Esophagus muscularis mucosa (tissue), 4 donors: ENCODE measurements around the gene ATP1B1. TPM values are rescaled to one million over a fixed set of nuclear protein-coding genes. Genes with fewer than 3 reads are reported as not detected.

Source experiments
- DNase-seq: peaks from one replicate; pipeline ENCODE4 v3.0.0-alpha.2; 2017; ENCODE audit errors: extremely low spot score
- H3K27ac ChIP-seq, 4 donors: fragments of 200-600 bp; sonication (generic); replicated peaks in 1 of 4; 1 replicate in 3 of 4; 2 replicates in 1 of 4; pipeline ENCODE4 v1.5.1; 2016 to 2019; ENCODE audit warnings: mild to moderate bottlenecking in 1 of 4
- H3K27me3 ChIP-seq, 4 donors: fragments of 200-600 bp; sonication (generic); one replicate each; pipeline versions ENCODE4 v1.5.1 to v1.6.0; 2016 to 2019
- H3K36me3 ChIP-seq, 4 donors: fragments of 200-600 bp; sonication (generic); one replicate each; pipeline ENCODE4 v1.5.1; 2016 to 2019
- H3K4me1 ChIP-seq, 4 donors: fragments of 200-600 bp; sonication (generic); one replicate each; pipeline ENCODE4 v1.5.1; 2016 to 2019
- H3K4me3 ChIP-seq, 4 donors: fragments of 200-600 bp; sonication (generic); 1 replicate in 2 of 4; 2 replicates in 2 of 4; pipeline ENCODE4 v1.5.1; 2016 to 2019; ENCODE audit warnings: mild to moderate bottlenecking in 4 of 4, moderate library complexity in 1 of 4
- H3K9me3 ChIP-seq, 4 donors: fragments of 200-600 bp; sonication (generic); 1 replicate in 3 of 4; 2 replicates in 1 of 4; pipeline ENCODE4 v1.5.1; 2016 to 2019
- EP300 ChIP-seq: sonication (generic); formaldehyde crosslinking; IDR thresholded peaks from one replicate; pipeline ENCODE4 v1.6.1; 2017; ENCODE audit warnings: antibody characterized with exemption
- POLR2A ChIP-seq: fragments of 450-650 bp; IDR thresholded peaks from one replicate; pipeline ENCODE4 v1.6.1; 2017; ENCODE audit warnings: antibody characterized with exemption, moderate library complexity, mild to moderate bottlenecking, low read depth
- POLR2AphosphoS5 ChIP-seq, 2 donors: sonication (generic); formaldehyde crosslinking; IDR thresholded peaks; one replicate each; pipeline ENCODE4 v1.6.1; 2017; ENCODE audit warnings: antibody characterized with exemption in 2 of 2
- WGBS: methylation state at CpG from one replicate; pipeline ENCODE4 v1.1.5; 2018; 5-methylcytosine and 5-hydroxymethylcytosine counted together
- intact Hi-C: fragments of 100-400 bp; cut with DNase I; formaldehyde crosslinking; loops from one replicate; pipeline ENCODE4 v1.15.1; 2023
- total RNA-seq, 4 donors: library from RNA; depleted of rRNA; stranded (reverse); fragments of >200 nt; gene quantifications; one replicate each; pipeline versions ENCODE4 v1.1.0 to v1.2.1, GENCODE V29; 2016
- TF ChIP-seq, protein P1 (sequence below), 3 experiments: fragments of 200-600 bp in 2 of 3; fragments of 450-650 bp in 1 of 3; sonication (generic) in 2 of 3; IDR thresholded peaks; one replicate each; pipeline ENCODE4 v1.5.1; 2017 to 2019; ENCODE audit warnings: antibody characterized with exemption in 3 of 3, mild to moderate bottlenecking in 2 of 3, moderate library complexity in 1 of 3

The ATP1B1 gene
- total RNA-seq, 4 donors from 2014 or later: 69.4 to 88.6 (median 78.3) TPM

DNA sequence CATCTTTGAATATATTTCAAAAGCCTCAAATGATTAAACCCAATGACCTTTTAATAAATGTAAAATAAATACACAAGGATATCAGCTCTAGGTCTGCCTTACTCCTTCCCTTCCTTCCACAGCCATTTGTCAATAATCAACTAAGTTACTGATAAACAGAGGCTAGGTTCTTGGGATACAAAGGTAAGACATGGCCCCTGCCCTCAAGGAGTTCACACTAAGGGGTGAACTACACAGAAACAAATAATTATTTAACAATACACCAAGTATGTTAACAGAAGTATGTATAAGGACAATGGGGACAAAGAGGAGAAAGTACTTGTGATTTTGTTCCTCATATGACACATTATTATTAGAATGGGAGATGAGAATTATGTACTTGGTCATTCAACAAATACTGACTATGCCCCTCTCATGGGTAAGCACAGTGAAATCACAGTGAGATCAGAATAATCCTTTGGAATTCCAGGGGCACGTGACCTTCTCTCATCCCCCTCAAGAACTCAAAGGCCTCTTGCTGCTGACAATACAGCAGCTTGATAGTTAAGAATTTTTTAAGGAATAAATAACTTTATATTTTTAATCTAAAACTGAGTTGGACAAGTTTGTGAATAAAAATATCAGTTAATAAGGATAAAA, 40.2 kb downstream of the ATP1B1 start:
- no peak for TF ChIP-seq POLR2A
- TF ChIP-seq EP300: no peak
- TF ChIP-seq, protein P1, sequence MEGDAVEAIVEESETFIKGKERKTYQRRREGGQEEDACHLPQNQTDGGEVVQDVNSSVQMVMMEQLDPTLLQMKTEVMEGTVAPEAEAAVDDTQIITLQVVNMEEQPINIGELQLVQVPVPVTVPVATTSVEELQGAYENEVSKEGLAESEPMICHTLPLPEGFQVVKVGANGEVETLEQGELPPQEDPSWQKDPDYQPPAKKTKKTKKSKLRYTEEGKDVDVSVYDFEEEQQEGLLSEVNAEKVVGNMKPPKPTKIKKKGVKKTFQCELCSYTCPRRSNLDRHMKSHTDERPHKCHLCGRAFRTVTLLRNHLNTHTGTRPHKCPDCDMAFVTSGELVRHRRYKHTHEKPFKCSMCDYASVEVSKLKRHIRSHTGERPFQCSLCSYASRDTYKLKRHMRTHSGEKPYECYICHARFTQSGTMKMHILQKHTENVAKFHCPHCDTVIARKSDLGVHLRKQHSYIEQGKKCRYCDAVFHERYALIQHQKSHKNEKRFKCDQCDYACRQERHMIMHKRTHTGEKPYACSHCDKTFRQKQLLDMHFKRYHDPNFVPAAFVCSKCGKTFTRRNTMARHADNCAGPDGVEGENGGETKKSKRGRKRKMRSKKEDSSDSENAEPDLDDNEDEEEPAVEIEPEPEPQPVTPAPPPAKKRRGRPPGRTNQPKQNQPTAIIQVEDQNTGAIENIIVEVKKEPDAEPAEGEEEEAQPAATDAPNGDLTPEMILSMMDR (IDR thresholded peaks at IDR 0.05): no peak
- no peak for TF ChIP-seq POLR2AphosphoS5 (IDR thresholded peaks at IDR 0.05)
- H3K4me3 ChIP-seq: no peak overlapping the region
- DNase-seq: no peak
- H3K4me1 ChIP-seq: no peaks in the 10 kb centered on the region
- 85% methylated on average over 1 of the region's 1 CpG for WGBS
- no peaks in the 10 kb centered on the region for H3K27me3 ChIP-seq
- no peak overlapping the region for H3K27ac ChIP-seq
- intact Hi-C loops: no loop called here
- H3K36me3 ChIP-seq: peaks cover 0 to 3% (median 0%) of the 10 kb centered on the region in 4 donors
- H3K9me3 ChIP-seq: no peaks in the 10 kb centered on the region

DNA sequence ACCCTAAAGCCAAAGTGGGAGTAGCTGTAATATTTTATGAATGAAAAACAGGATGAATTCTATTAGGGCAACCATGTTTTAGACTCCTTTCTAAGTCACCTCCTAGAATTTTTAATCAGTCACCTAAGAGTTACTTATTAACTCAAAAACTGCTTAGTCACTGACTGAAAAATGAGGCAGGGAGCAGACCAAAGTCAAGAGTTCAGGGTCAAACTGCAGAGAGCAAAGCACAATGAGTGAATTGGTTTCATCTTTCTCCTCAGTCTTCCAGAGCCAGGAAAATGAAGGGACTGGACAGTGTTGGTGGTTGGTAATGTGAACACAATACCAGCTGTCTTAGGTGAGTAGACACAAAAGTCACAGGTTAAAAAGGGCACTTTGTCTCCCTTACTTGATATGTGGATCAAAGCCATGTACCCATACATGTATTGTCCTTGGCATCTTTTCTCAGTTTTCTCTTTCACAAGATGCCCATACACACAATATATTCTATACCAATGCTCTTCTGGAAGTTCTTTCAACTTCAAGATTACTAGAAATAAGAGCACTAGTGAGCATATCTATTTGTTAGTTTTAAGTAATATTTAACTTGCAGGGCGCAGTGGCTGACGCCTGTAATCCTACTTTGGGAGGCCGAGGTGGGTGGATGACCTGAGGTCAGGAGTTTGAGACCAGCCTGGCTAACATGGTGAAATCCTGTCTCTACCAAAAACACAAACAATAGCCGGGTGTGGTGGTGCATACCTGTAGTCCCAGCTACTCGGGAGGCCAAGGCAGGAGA, 42.2 kb downstream of the ATP1B1 start:
- intact Hi-C loops: no loop called here
- H3K9me3 ChIP-seq: no peaks in the 10 kb centered on the region
- WGBS: 75% methylated on average over 5 of the region's 5 CpGs
- no peak overlapping the region for H3K4me3 ChIP-seq
- peaks cover 0 to 3% (median 0%) of the 10 kb centered on the region in 4 donors for H3K36me3 ChIP-seq
- TF ChIP-seq, protein P1 (IDR thresholded peaks at IDR 0.05): no peak
- TF ChIP-seq POLR2AphosphoS5 (IDR thresholded peaks at IDR 0.05) (no peak), POLR2A (no peak), EP300 (no peak)
- no peaks in the 10 kb centered on the region for H3K27me3 ChIP-seq
- DNase-seq: no peak
- no peak overlapping the region for H3K27ac ChIP-seq
- no peaks in the 10 kb centered on the region for H3K4me1 ChIP-seq

DNA sequence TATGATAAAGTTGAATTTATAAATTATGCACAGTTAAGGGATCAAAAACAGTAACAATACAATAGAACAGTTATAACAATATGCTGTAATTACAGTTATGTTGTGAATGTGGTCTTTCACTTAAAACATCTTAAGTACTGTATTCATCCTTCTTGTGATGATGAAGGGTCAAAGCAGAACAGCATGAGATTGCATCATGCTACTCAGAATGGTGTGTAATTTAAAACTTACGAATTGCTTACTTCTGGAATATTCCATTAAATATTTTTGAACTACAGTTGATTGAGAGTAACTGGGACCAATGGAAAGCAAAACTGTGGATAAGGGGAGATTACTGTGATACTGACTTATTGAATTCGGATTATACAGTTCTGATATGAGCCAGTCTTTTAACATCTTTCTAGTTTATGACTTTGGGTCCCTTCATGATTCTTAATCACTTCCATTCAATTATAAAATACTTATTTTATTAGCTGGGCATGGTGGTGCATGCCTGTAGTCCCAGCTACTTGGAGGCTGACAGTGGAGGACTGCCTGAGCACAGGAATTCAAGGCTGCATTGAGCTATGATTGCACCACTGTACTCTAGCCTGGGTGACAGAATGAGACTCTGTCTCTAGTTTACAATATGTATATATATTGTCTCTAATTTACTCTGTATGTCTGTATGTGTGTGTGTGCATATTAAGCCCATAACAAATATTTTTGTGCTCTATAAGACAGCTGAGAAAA, 43.2 kb downstream of the ATP1B1 start:
- Histone ChIP-seq H3K4me1 (no peaks in the 10 kb centered on the region), H3K9me3 (no peaks in the 10 kb centered on the region), H3K4me3 (no peak overlapping the region), H3K36me3 (peaks cover 0 to 3% (median 0%) of the 10 kb centered on the region in 4 donors), H3K27me3 (no peaks in the 10 kb centered on the region), H3K27ac (no peak overlapping the region)
- intact Hi-C loops: no loop called here
- TF ChIP-seq, protein P1 (IDR thresholded peaks at IDR 0.05): no peak
- no peak for TF ChIP-seq POLR2AphosphoS5 (IDR thresholded peaks at IDR 0.05)
- no peak for TF ChIP-seq EP300
- no peak for TF ChIP-seq POLR2A
- no peak for DNase-seq
- WGBS: 89% methylated on average over 2 of the region's 2 CpGs

DNA sequence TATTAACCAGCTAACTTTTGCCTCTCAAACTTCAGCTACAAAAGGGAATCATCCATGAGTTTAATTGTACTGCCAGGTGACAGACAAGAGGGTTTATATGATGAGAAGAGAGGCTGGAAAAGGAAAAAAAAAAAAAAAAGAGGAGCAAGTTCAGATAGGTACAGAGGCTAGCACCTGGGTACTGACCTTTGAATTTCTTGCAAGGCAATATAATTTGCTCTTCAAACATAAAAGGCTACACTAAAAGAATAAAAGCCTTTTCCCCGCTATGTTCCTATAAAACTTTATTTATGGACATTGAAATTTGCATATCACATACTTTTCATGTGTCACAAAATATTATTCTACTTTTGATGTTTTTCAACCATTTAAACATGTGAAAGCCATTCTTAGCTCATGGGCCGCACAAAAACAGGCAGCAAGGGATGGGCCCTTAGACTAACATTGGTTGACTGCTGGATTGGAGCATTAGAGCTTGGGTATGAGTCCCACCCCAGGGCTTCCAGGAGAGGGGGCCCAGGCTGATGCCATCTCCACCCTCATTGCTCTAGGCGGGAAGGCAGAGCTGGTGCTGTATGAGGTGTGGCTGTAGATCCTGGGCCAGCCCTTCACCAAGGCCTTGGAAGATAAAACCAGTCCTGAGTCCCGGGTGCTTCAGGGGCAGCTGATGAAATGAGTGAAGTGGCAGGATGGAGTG, 44.3 kb downstream of the ATP1B1 start:
- Histone ChIP-seq H3K4me1 (peaks cover 0 to 1% (median 0%) of the 10 kb centered on the region in 4 donors), H3K36me3 (peaks cover 0 to 3% (median 0%) of the 10 kb centered on the region in 4 donors), H3K27me3 (no peaks in the 10 kb centered on the region), H3K9me3 (no peaks in the 10 kb centered on the region), H3K27ac (no peak overlapping the region), H3K4me3 (no peak overlapping the region)
- no peak for DNase-seq
- WGBS: 51% methylated on average over 4 of the region's 4 CpGs
- intact Hi-C loops: no loop called here
- no peak for TF ChIP-seq POLR2AphosphoS5 (IDR thresholded peaks at IDR 0.05)
- TF ChIP-seq POLR2A: no peak
- TF ChIP-seq, protein P1 (IDR thresholded peaks at IDR 0.05): no peak
- TF ChIP-seq EP300: no peak
